Upper lobe of left lung (tissue), 4 donors: ENCODE measurements around the gene GNAO1.

Source experiments
- EP300 ChIP-seq, 4 donors: sonication (generic); formaldehyde crosslinking; IDR thresholded peaks; one replicate each; pipeline ENCODE4 v1.5.1; 2017; ENCODE audit warnings: antibody characterized with exemption in 4 of 4, control low read depth in 2 of 4
- POLR2A ChIP-seq, 4 donors: fragments of 450-650 bp; IDR thresholded peaks; one replicate each; pipeline ENCODE4 v1.5.1; 2016 to 2017; ENCODE audit warnings: antibody characterized with exemption in 4 of 4, mild to moderate bottlenecking in 2 of 4
- TF ChIP-seq, protein P1 (sequence below), 6 experiments: fragments of 450-650 bp in 4 of 6; fragments of 200-600 bp in 2 of 6; sonication (generic) in 2 of 6; IDR thresholded peaks; one replicate each; pipeline ENCODE4 v1.5.1; 2016 to 2019; ENCODE audit warnings: antibody characterized with exemption in 6 of 6

GRCh38 chr16:56362706-56363105 lies 171.4 kb downstream of the GNAO1 start:
- TF ChIP-seq, protein P1, sequence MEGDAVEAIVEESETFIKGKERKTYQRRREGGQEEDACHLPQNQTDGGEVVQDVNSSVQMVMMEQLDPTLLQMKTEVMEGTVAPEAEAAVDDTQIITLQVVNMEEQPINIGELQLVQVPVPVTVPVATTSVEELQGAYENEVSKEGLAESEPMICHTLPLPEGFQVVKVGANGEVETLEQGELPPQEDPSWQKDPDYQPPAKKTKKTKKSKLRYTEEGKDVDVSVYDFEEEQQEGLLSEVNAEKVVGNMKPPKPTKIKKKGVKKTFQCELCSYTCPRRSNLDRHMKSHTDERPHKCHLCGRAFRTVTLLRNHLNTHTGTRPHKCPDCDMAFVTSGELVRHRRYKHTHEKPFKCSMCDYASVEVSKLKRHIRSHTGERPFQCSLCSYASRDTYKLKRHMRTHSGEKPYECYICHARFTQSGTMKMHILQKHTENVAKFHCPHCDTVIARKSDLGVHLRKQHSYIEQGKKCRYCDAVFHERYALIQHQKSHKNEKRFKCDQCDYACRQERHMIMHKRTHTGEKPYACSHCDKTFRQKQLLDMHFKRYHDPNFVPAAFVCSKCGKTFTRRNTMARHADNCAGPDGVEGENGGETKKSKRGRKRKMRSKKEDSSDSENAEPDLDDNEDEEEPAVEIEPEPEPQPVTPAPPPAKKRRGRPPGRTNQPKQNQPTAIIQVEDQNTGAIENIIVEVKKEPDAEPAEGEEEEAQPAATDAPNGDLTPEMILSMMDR (IDR thresholded peaks at IDR 0.05) = no peak
- TF ChIP-seq POLR2A (IDR thresholded peaks at IDR 0.05) = no peak
- no peak for TF ChIP-seq EP300 (IDR thresholded peaks at IDR 0.05)
